HL-60/S4 (cell line): ENCODE data around the gene KCND1.

Experiments used
- in situ Hi-C: fragments of 300-500 bp; cut with MboI; formaldehyde crosslinking; loops from 2 replicates; pipeline ENCODE4 v1.14.3; 2022; ENCODE audit warnings: low sequenced_read_pairs

Gene KCND1

DNA sequence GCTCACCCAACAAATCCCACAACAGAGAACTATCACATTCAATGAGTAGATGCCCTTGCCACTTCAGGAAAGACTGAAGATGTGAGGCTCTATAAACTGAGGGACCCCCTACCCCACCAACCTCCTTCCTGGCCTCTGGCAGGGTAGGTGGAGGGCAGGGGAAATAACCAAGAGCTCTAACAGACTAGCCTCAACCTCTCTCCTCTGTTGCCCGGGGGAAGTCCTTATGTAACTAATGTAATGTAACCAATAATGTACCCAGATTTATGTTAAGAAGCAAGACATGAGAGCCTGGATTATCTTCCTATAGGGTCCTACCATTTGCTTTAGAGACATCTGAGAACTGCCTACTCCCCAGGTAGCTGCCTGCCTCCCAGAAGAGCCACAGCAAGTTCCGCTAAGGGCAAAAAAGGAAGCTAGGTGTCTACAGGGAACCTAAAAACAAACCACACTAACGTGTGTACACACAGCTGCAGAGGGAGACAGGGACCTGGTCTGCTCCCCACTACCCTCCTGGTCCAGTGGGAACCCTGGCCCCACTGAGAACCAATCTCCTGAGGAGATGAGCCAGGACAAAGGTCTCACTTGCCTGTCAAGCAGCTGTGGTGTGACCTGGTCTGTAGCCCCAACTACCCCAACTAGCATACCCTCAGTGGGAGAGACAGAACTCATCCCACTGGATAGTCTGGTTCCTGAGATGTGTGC, 32.0 kb downstream of the KCND1 start:
- in situ Hi-C loops, result loop anchor here (10.0 kb wide), 1 partner anchor 285 kb away; no protein-coding TSS in a partner anchor

- in situ Hi-C loops, result no loop called here
Observed at GRCh38 chrX:48938721-48939425, 32.8 kb downstream of the KCND1 start.

GRCh38 chrX:48937054-48937907, 34.4 kb downstream of the KCND1 start:
- in situ Hi-C loops, result no loop called here

GRCh38 chrX:48936429-48937053, 35.1 kb downstream of the KCND1 start:
- in situ Hi-C loops, result no loop called here

DNA sequence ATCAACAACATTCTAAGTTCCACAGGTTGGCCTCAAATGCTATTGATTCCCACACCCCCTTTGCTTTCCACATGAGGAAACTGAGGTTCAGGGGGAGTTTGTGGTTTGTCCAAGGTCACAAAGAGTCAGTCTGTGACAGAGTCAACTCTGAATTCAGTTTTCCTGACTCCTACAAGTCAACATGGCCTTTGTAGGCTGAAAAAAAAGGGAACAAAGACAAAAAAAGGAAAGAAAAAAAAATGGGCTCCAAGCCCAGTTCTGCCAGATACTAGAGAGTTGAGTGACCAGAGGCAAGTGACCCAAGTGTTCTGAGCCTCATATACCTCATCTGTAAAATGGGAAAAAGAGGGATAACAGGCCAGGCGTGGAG, 36.4 kb downstream of the KCND1 start:
- in situ Hi-C loops, result no loop called here

DNA sequence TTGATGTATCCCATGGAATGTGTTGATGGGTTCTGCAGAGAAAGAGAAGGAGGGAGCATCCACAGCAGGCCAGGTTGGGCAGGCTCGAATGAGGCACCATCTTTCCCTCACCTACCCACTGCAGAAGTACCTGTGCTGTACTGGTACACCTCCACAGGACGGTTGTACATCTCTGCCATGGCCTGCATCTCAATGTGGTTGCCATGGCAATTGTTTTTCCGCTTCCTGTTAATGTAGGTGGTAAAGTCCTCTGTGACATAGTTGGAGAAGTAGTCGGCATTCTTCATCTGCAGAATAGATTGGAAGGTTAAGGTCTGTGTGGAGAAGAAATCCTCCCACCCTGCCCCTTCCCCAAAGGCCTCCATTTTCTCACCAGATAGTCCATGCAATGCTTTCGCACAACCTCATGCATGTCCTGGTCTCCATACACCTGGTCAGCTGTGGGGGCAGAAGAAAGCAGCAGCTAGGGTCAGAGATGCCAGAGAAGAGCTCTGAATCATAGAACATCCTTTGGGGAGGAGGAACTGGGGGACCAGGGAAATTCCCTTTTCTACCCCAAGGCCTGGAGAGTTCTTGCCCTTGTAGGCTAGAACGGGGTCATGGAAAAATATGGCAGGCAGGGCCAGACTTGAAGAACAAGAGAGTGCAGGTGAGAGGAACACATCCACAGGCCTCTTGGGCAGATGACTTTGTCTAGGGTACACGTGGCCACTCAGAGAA, 36.9 kb downstream of the KCND1 start:
- in situ Hi-C loops, result no loop called here

DNA sequence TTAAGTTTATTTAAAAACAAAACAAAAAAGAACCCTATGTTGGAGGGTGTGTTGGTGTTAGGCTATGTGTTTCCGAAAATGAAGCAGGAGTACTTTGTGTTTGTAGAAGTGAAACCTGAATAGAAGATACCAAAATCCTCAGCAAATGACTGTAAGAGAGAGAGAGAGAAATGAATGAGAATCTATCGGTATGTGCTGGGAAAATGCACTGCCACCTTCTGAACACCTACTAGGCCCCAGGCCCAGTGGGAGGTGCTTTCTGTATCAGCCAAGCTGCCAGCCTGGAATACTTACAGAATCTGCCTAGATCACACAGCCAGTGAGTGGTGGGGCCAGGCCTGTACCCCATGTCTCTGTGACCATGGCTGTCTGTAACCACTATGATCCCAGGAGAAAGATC, 37.9 kb downstream of the KCND1 start:
- in situ Hi-C loops, result no loop called here

DNA sequence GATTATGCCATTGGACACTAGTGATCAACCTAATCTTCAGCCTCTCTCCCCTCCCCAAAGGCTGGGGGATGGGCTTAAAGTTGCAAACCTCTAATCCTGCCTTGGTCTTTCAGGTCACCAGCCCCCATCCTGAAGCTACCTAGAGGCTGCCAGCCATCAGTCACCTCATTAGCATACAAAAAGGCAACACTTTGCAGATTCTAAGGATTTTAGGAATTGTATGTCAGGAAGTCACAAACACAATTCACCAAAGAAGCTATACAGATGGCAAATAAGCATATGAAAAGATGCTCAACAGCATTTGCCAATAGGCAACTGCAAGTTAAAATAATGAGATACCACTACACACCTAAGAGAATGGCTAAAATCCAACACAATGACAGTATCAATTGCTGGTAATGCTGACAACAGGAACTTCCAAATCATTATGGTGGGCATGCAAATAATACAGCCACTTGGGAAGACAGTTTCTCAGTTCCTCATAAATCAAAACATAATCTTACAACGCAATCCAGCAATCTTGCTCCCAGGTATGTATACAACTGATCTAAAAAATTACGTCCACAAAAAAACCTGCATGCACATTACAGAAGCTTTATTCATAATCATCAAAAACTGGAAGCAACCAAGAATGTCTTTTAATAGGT, 43.8 kb downstream of the KCND1 start:
- in situ Hi-C loops, result no loop called here

DNA sequence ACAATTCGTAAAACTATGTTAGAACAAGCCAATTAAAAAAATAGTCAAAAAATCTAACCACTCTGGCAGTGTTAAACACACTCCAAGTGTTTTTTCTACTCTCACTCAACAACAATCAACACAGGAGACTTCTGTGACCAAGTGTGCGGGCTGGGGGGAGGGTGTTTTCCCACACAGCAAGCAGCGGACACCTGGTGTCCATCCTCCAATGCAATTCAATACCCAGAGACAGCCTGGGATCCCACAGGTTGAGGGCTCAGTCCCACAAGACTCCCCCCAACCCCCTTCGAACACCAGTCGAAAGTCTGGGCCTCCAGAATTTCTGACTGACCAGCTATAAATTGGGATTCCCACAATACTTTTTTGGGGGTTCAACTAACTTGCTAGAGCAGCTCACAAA, 44.5 kb downstream of the KCND1 start:
- in situ Hi-C loops, result no loop called here

GRCh38 chrX:48924270-48924669, 47.4 kb downstream of the KCND1 start:
- in situ Hi-C loops, result no loop called here

GRCh38 chrX:48923771-48924170, 47.9 kb downstream of the KCND1 start:
- in situ Hi-C loops, result no loop called here

- in situ Hi-C loops, result no loop called here
Observed at GRCh38 chrX:48920718-48921104, 50.9 kb downstream of the KCND1 start.

- in situ Hi-C loops, result no loop called here
Observed at GRCh38 chrX:48919947-48920717, 51.5 kb downstream of the KCND1 start.

DNA sequence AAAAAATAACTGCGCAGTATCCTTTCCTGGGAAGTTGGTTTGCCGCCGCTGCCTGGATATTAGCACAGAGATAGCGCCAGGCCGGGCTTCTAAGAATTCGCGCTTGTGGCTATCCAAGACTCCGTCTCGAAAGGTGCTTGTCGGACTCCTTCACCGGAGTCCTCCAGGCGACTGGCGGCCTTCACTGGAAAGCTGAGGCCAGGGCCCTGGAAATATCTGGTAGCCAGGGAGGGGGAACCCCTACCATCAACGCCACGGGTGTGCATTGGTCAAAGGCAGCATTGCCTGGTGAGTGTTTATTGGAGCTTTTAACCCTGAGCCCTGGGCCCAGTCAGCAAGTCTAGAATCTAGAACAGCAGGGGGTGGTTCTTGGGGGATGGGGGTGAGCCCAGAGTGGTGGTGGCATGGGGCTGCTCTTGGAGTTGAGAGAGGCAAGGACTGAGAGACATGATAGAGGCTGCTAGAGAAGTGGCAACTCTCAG, 52.2 kb downstream of the KCND1 start:
- in situ Hi-C loops, result no loop called here

DNA sequence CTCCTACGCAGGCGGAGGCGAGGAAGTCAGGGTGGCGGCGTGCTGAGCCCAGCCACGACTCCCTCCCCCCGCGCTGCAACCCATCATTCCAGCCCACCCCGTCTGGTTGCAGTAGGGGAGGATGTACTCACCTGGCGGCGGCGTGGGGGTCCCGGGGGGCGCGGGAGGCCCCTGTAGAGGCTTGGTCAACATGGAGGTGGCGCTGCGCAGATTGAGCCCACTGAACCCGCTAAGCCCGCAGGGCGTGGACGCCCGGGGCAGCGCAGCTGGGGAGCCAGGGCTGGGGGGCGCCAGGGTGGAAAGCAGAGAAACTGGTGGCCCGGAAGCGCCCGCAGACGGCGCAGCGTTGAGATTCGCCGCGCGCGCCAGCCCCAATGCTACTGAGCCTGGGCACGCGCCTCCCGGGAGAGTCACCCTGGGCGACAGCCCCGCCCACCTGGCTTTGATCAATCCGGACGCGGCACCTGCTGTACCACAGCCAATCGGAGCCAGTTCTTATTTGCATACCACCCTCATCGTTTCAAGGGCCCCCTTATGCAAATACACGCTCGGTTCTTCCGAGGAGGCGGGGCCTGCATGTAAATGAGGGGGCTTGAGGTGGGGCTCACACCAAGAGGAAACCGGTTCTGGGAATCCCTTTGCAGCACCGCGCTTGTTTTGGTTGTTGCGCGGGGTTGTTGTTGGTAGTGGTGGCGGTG, 52.9 kb downstream of the KCND1 start, which contains the start of gene PIM2:
Gene PIM2, minus strand, starts transcription at position 382 of the 698 bp plus-strand sequence. Its CDS starts 190 bp downstream, at position 192.
- in situ Hi-C loops, result no loop called here

DNA sequence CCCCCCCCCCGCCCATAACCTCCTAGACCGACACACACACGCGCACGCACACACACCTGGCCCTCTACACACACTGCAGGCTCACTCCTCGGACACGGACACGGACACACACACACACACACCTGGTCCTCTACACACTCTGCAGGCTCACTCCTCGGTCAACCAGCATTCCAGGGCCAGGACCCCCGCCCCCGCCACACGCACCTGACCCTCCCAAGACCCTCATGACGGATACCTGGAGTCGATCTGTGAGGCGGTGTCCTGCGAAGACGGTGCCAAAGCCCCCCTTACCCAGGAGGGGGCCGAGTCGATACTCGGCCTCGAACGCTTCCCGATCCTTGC, 53.4 kb downstream of the KCND1 start:
- in situ Hi-C loops, result no loop called here

DNA sequence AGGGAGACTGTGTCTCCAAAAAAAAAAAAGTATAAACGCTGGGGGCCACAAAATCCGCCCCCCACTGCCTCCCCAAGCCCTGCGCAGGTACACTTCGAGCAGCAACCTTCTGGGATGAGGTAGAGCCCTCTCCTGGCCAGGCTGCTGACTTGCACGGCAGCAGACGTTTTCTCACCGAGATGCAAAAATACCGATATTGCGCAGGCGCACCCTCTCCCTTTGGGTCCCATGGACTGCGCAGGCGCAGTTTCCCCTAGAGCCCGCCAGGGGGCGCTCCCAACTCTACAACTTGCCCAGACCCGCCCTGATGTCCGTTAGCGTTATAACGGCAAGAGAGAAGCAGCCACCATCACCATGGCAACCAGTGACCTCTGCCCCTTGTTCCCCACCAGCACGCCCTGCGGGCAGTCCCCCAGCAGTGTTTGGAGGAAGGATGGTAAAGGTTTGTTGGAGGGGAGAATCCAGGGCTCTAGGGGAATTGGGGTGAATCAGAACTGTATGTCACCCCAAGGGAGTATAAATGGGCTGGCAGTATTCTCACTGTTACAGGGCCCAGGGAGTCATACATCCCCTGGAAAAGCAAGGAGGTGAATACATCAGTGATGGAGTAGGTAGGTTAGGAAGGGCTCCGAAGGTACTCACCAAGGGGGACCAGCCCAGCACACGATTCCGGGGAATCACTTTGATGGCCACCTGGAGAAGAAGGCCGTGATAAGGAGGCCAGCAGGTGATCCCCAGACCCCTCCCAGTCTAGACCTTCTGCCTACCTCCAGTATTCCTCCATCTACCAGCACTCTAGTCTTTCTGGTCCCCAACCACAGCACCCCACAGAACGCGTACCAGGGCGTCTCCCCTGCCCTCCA, 54.3 kb downstream of the KCND1 start:
- in situ Hi-C loops, result no loop called here
